ENCODE measurements around the gene ACTN1.
"Not testable (repeated sequence)": the region's sequence is repeated elsewhere in the genome, so short reads cannot be mapped to it uniquely, and the experiment has no call there.

The ACTN1 gene

DNA sequence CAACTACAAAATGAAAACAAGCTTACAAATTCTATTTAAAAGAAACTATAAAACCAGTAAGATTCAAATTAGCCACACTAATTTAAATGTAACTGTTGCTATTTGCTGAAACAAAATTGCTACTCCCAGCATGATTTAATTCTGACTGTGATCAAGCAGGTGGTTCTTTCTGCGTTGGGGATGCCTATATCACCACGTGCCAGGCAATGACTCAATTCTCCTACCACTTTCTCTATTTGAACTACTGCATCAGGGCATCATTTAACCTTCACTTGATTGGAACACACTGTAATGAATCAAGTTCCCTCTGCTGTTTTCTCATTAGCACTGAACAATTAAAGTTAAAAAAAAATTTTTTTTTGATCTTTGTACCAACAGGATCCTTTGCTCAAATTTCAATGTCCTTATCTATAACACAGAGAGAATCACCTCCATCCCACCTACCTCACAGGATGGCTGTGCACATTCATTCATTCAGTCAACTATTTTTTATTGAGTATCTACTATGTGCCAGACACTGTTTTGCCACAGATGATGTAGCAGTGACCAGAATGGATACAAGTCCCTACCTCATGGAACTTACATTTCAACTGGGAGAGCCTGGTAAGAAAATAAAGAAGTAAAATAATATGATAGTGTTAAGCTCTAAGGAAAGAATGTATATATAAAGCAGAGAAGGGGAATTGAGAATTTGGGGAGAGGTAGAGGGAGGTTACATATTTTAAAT is 8.0 kb upstream of the ACTN1 start:
- no peak for DNase-seq (ENCODE audit: low read depth in 2 of 2)

DNA sequence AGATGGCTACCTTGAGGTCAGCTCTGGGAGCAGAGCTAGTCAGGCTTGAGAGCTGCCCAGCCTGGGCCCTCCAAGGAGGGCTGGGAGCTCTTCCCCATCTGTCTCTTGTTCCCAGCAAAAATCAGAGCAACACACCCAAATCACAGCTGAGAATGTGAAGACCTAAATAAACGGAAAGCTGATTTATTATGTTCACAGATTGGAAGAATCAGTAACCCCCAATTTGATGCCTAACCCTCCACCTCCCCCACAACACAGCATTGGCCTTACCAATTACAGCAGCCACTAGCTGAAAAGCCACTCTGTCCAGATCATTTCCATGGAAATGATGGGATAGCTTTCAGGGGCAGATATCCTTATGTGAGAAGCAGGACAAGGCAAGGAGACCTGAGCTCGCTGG is 7.1 kb upstream of the ACTN1 start:
- no peak for DNase-seq (ENCODE audit: low read depth in 2 of 2)

DNA sequence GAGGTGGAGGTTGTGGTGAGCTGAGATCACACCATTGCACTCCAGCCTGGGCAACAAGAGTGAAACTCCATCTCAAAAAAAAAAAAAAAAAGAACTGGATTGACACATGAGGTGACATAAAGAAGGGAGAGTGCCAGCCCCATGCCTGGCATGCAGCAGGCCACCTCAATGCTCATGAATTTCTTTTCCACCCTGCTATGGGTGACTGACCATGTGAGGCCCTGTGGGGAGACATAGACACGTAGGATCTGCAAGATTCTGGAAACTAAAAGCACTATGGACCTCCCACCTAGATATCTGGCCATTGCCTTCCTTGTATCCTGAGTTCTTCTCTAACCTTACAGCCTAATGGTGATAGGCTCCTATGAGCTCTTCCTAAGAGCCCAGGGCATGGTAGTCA is 5.6 kb upstream of the ACTN1 start:
- DNase-seq (ENCODE audit: low read depth in 2 of 2) = no peak

DNA sequence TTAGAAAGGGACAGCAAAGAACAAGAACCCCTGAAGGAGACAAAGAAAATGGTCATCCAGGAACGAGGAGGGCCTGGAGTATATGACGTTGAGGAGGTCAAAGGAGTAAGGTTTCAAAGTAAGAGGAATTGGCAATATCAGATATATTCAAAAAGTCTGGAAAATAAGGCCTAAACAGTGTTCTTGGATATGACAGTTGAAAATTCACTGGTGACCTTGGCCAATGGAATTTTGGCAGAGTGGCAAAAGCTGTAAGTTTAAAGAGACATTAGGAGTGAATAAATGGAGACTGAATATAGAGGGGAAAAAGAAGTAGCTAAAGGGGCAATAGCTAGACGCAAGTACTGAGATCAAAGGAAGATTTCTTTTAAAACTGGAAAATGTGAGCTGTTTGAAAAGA is 4.1 kb upstream of the ACTN1 start:
- DNase-seq (ENCODE audit: low read depth in 2 of 2) = no peak

DNA sequence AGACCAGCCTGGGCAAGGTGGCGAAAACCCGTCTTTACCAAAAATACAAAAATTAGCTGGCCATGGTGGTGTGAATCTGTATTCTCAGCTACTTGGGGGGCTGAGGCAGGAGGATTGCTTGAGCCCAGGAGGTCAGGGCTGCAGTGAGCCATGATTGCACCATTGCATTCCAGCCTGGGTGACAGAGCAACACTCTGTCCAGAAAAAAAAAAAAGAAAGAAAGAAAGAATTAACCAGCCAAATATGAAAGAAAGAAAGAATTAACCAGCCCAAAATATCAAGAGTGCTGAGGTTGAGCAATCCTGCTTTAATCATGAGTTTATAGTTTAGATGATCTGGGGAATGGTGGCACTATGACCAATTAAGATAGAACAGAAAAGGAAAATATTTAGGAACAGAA is 3.5 kb upstream of the ACTN1 start:
- DNase-seq (ENCODE audit: low read depth in 2 of 2) = no peak

DNA sequence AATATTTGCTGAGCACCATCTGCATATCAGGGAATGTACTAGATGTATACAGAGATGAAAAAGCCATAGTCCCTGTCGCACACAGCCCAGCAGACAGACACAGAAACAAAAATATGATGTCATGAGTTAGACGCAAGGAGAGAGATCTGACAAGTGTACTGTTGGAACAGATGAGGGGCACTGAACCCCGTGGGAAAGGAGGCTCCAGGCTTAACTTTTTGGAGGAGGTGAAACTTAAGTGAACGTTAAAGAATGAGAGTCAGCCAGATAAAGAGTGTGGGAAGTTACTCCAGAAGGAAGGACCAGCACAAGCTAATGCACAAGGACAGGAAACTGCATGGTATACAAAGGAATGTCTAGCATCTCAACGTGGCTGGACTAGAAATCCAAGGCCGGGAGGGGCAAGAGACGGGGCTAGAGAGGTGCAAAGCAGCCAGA is 2.5 kb upstream of the ACTN1 start:
- DNase-seq (ENCODE audit: low read depth in 2 of 2) = no peak

DNA sequence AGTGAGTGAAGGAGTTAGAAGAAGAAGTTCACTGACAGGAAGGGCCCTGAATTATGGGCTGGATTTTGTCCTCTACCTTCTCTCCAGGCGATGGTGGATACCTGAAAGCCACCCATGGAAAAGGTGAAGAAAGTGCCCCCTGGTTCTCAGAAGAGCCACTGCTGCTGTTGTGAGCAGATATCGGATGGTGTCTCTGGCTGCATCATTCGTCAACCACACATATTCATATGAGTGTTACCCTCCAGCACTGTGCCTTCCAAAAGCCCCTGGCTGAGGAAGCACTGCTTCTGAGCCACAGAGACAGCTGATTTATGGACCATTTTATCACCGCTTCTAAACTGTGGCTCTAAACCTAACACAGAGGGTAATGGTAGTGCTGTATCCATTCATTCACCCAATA is 2.0 kb upstream of the ACTN1 start:
- no peak for DNase-seq (ENCODE audit: low read depth in 2 of 2)

DNA sequence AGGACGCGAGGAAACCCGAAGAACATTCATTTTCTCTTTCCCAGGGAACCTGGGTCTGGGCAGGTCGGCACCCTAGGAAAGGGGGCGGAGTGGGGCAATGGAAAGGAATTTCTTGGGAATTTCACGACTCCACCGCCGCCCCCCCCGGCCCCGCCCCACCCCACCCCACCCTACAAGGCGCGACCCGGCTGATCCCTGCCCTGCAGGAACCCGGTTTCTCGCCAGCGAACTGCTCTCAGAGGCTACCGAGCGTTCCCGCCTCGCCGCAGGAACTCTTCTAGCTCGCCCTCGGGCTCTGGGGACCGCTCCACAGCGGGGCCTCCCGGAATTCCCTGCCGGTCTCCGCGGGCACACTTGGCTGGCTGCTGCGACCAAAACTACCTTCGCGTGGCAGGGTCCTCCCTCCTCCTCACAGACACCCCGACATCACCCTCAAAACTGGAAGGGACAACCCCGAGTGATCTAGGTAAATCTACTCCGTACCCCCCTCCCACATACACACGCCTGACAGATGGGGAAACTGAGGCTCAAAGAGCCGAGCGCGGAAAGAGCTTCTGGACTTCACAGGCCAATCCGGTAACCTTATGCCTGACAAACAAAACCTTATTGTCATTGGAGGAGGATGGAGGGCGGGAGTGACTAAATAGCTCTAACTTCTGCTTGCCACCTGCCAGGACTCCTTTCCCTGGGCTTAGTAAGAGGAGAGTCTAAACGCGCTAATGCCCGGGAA is 785 bp upstream of the ACTN1 start:
- DNase-seq (ENCODE audit: low read depth in 2 of 2) = no peak

DNA sequence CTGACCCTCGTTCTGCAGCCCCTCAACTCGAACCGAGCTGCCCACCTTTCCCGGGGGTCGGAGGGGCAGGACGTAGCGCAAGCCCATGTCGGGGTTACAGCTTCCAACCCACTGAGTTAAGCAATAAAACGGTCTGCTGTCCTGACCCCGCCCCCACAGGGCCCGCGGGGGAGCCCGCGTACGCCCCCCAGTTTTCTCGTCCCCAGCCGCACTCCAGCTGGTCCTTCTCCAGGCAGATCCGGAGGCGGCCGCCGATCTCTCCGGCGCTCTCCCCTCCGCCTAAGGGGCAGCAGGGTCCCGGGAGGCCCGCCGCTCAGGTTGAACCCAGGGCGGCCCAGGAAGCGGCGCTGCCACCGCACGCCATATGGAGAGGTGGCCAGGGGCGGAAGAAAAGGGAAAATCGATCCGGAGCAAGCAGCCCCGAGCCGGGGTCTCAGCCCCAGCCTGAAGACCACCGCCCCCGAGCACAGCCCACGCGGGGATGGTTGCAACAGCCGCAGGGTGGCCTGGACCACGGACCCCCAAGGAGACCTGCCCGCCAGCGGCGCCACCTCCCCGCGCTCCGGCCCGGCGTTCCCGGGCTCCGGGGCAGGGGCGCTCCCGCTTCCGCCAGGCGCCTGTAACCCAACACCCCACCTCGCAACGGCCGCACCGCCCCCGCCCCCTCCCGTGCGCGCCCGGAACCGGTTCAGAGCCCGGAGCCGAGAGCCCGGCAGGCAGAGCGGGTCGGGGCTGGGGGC is 760 bp downstream of the ACTN1 start:
- DNase-seq (ENCODE audit: low read depth in 2 of 2) = no peak

DNA sequence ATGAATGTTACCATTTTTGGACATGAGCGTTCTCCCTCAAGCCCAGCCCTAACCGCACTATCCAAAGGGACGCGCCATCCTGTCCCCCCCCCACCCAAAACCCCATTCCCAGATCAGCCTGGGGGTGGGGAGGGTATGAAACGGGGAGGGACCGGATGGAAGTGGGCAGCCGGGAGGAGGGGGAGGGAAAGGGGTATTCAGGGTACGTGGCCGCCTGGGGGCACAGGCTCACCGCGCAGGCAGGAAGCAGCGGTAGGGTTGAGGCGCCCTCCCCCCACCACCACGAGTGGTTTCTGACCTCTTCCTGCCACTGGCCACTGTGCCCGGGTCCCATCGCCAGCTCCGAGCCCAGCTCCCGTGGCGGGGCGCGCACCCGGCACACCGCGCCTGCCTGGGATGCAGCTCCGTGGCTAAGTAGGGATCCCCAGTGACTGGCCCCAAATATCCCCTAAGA is 1.4 kb downstream of the ACTN1 start:
- no peak for DNase-seq (ENCODE audit: low read depth in 2 of 2)

DNA sequence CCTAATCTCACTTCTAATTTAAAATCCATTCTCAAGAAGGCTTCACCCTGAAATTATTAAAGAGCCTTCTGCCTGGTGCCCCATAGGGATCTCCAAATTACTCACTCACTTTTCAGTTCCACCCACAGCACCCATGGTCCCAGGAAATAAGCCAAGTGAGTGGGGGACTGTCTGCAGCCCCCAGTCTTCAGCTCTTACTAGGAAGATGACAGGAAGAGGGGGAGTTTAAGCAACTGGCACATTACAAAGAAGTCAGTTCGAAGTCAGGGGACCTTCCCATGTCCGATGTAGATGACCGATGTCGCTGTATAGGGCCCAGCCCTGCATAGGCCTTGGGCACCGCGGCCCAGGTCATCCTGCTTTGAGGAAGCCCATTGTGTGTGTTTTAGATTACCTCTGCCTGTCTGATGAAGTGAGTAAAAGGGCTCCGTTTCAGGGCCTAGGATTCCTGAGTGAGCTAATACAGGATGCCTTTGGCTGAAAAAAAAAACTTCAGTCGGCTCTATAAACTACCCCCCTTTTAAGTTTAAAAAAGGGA is 1.9 kb downstream of the ACTN1 start:
- no peak for DNase-seq (ENCODE audit: low read depth in 2 of 2)

DNA sequence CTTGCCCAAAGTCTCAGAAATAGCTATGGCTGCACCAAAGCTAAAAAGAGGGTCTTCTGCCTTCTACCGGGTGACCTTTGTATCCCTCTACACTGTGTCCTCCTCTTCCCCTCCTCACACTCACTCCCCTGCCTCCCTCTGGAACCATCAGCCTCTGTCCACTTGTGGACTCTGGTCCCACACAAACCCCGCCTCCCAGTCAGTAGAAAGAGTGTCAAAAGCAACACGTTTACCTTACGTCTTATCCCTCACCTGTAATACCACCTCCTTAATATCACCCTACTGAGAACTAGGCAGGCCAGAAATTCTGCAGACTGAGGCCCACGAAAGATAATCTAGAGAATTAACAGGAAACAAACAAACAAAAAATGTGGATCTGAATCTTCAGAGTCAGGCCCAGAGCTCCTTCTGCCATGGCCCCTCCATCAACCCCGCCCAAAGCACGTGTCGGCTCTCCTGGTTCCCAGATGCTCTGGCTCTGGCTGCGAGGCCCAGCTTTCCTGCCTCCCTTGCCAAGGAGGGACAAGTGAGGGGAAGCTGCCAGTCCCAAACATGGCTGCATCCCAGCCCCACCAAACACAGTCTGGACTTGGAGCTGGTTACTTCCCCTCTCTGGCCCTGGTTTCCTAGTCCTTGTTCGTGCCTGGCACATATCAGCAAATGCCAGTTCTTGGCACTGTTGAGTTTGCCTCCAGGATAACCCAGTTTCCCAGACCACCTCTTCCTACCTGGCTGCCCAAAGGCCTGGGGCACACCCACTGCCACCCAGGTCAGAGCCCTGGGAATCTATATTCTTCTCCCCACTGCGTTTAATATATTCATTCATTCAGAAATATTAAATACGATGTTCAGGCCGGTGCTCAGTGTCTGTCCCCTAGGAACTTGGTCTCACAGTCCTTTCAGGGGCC is 2.7 kb downstream of the ACTN1 start:
- DNase-seq (ENCODE audit: low read depth in 2 of 2) = no peak

DNA sequence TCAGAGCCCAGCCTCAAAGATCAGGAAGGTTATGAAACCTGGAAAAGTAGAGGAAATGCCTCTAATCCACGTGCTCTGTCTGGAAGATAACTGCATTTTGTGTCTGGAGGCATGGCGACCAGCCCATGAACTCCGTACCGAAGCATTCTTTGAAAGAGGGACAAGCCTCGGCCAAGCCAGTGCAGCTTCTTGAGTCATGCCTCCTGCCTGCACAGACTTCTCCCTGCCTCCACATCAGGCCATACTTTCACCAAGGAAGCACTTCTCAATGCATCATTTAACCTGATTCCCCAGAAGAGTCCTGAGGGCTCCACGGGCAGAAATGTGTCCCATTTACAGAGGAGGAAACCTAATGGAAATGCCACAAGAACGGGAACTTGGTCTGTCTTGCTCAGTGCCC is 3.4 kb downstream of the ACTN1 start:
- no peak for DNase-seq (ENCODE audit: low read depth in 2 of 2)

DNA sequence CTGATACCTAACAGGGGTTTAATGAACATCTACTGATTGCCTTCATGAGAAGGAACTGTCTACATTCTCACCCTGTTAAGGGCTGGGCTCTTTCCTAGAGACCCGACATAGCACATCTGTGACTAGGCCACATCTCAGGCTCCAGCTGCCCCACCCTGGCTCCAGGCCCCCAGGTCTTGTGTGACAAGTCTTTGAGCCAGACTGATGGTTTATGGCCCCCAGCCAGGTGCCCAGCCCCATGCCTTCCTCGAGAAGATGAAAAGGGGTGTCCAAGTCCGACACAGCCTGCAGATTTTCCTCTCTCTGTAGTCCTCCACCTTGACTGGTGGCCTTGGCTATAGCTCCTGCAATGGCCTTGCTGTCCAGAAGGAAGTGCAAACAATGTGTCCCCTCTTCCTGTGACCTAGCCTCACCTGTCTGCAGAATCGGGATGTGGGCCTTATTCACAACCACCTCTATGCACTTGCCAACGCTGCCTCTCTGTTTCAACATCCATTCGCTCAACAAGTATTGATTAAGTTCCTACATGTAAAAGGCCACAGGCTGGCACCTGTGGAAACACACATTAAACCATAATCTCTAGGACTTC is 4.2 kb downstream of the ACTN1 start:
- no peak for DNase-seq (ENCODE audit: low read depth in 2 of 2)

DNA sequence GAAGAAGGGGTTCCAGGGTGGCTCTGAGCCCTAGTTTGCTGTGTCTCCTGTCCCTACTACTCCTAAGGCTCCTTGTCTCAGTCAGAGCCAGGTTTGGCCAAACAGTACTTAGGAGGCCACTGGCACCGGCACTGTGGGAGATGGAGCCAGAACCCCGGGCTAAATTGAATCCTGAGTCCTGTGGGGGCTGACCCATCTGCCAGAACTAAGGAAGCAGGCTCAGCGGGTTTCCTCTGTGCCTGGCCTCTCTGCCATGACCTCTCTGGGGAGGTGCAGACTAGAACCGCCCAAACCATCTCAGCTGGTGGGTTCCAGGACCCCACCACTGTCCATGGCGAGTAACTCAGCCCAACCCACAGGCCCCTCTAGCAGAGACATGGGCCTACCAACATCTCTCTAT is 5.5 kb downstream of the ACTN1 start:
- no peak for DNase-seq (ENCODE audit: low read depth in 2 of 2)

DNA sequence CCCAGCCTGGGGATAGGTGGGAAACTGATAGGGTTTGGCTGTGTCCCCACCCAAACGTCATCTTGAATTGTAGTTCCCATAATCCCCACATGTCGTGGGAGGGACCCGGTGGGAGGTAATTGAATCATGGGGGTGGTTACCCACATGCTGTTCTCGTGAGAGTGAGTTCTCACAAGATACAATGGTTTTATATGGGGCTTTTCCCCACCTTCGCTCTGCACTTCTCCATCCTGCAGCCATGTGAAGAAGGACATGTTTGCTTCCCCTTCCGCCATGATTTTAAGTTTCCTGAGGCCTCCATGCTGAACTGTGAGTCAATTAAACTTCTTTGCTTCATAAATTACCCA is 5.9 kb downstream of the ACTN1 start:
- DNase-seq (ENCODE audit: low read depth in 2 of 2) = not testable (repeated sequence)

DNA sequence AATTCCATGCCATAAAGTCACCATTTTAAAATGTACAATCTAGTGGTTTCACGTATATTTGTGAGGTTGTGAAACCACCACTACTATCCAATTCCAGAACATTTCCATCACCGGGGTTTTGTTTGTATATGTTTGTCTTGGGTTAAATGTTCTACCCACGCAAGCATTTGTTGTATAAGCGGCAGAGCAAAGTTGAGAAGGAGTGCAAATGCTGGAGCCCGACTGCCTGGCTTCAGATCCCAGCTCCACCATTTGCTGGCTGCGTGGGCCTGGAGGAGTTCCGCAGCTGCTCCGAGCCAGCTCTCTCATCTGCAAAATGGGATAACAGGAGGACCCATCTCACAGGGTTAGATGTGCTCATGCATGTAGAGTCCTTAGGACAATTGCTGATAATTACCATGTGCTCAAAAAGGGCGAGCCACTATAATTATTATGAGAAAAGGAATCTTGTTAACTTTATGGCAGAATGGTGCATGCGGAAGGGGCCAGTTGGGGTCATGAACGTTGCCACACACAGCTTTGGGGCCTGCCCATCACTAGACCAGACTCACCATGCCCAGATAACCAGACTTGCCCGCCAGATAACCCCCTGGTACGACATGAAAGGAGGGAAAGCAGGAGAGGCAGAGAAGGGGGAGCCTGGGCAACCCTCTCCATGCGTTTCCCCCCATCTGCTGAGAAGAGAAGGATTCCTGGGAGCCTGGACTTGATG is 6.4 kb downstream of the ACTN1 start:
- DNase-seq (ENCODE audit: low read depth in 2 of 2) = no peak

DNA sequence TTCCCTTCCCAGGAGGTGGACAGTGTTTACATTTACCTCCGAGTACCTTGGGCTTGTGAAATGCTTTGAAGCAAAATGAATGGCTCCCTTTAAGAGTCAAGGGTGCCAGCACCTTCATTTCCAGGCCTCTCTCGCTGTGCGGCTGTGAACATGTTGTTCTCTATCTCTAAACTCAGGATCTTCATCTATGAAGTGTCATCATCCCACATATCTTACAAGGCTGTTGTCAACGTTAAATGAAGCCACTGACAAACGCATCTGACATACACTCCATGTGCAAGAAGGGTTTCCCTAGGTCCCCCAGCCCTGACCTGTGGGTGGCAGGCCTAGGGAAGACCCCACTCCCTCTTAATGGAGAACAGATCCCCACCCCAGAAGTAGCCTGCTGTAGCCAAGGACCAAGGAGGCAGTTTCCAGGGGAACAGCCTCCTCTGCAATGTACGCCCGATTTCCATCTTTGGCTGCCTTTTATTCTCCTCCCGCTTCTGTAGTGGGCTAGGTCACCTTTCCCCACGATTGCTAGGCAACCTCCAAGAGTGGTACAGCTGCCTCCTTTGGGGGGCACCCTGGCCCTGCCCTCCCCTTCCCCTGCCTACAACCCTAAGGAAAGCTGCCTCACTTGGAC is 7.6 kb downstream of the ACTN1 start:
- DNase-seq (ENCODE audit: low read depth in 2 of 2) = no peak

DNA sequence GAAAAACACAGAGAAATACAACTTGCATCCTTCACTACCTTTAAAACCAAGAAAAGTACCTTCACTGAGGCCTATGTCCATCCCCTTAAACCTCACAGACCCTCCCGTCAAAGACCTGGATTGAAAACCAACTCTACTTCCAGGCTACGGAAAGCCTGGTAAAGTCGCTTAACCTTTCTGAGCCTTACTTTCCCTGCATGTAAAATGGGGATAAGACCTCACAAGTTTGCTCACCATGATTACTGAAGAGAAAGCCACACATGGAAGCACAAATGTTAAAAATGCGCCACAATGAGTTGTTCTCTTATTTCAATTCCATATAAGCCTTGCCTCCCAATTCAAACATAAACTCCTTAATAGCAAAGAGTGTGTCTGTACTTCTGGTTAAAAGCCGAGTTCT is 8.4 kb downstream of the ACTN1 start:
- DNase-seq (ENCODE audit: low read depth in 2 of 2) = no peak

DNA sequence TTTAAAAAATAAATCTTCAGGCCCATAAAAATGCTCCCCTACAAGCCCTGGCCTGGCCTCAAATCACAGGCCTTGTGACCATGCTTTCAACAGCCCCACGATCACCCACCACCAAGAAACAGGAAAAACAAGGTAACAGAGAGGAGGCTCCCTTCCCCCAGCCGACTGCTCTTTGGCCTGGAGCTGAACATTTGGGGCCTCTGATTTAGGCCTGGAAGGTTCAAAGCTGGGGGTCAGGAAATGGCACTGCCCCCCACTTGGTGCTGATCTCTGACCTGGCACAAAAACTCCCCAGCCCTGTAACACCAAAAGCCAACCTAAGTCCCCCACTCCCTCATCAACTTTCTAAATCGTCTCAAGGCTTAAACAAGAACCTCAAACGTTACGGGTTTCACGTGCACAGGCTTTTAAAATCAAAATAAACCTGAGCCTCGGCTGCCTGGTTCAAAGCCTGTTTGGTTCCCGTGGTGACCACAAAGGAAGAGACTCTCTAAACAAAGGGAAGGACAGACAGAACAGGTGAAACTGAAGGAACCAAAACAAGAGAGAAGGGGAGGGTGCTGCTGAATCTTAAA is 9.0 kb downstream of the ACTN1 start:
- no peak for DNase-seq (ENCODE audit: low read depth in 2 of 2)

All from stimulated activated CD8-positive, alpha-beta memory T cell treated with anti-CD3 and anti-CD28 coated beads, Interleukin-7, amount 100 ng/mL, for 1 hour (primary cell).